HCEC 1CT (cell line): ENCODE results near the gene PAPPA2.
"Not testable (repeated sequence)": the region's sequence is repeated elsewhere in the genome, so short reads cannot be mapped to it uniquely, and the experiment has no call there.

Source experiments
- DNase-seq: peaks from one replicate; pipeline ENCODE4 v3.0.0-alpha.2; 2017

PAPPA2 gene

GRCh38 chr1:176462674-176463378, at the start of gene PAPPA2:
Gene PAPPA2, plus strand, starts transcription at chr1:176463175. Its CDS starts 93,148 bp downstream, at chr1:176556323.
- DNase-seq, result no peak

GRCh38 chr1:176416777-176417176, 46.2 kb upstream of the PAPPA2 start:
- DNase-seq, result no peak

- DNase-seq, result not testable (repeated sequence)
Measured at GRCh38 chr1:176419608-176420007, 43.4 kb upstream of the PAPPA2 start.

- no peak for DNase-seq
Measured at GRCh38 chr1:176434234-176434633, 28.7 kb upstream of the PAPPA2 start.

GRCh38 chr1:176436251-176436650, 26.7 kb upstream of the PAPPA2 start:
- no peak for DNase-seq

GRCh38 chr1:176440176-176440575, 22.8 kb upstream of the PAPPA2 start:
- no peak for DNase-seq

GRCh38 chr1:176444286-176444685, 18.7 kb upstream of the PAPPA2 start:
- no peak for DNase-seq

- DNase-seq, result no peak
Measured at GRCh38 chr1:176445402-176445801, 17.6 kb upstream of the PAPPA2 start.

- DNase-seq, result no peak
Measured at GRCh38 chr1:176448340-176448739, 14.6 kb upstream of the PAPPA2 start.

- DNase-seq, result peak; percentile 23
Measured at GRCh38 chr1:176450526-176450925, 12.4 kb upstream of the PAPPA2 start.

GRCh38 chr1:176451741-176452140, 11.2 kb upstream of the PAPPA2 start:
- DNase-seq, result not testable (repeated sequence)

GRCh38 chr1:176456795-176457194, 6.2 kb upstream of the PAPPA2 start:
- no peak for DNase-seq

- no peak for DNase-seq
Measured at GRCh38 chr1:176460544-176461336, 2.2 kb upstream of the PAPPA2 start.

GRCh38 chr1:176461576-176461975, 1.4 kb upstream of the PAPPA2 start:
- no peak for DNase-seq

- DNase-seq, result no peak
Measured at GRCh38 chr1:176466514-176466913, 3.5 kb downstream of the PAPPA2 start.

GRCh38 chr1:176469450-176470010, 6.6 kb downstream of the PAPPA2 start:
- no peak for DNase-seq

- no peak for DNase-seq
Measured at GRCh38 chr1:176471338-176472121, 8.6 kb downstream of the PAPPA2 start.

GRCh38 chr1:176479971-176480370, 17.0 kb downstream of the PAPPA2 start:
- no peak for DNase-seq

GRCh38 chr1:176480750-176481149, 17.8 kb downstream of the PAPPA2 start:
- DNase-seq, result no peak

GRCh38 chr1:176485083-176485482, 22.1 kb downstream of the PAPPA2 start:
- no peak for DNase-seq

- DNase-seq, result no peak
Measured at GRCh38 chr1:176494436-176494835, 31.5 kb downstream of the PAPPA2 start.

- no peak for DNase-seq
Measured at GRCh38 chr1:176499671-176500070, 36.7 kb downstream of the PAPPA2 start.

- DNase-seq, result no peak
Measured at GRCh38 chr1:176501599-176501998, 38.6 kb downstream of the PAPPA2 start.
